Choroid plexus epithelial cell (primary cell): ENCODE data around the gene ARHGAP31.
"Not testable (repeated sequence)": the region's sequence is repeated elsewhere in the genome, so short reads cannot be mapped to it uniquely, and the experiment has no call there.

ENCODE experiments used
- DNase-seq: peaks from one replicate; pipeline ENCODE4 v3.0.0-alpha.2; 2010; ENCODE audit warnings: low read depth
- H3K4me3 ChIP-seq: 2 replicates; pipeline ENCODE4 v1.5.1; 2011; ENCODE audit warnings: low read depth, mild to moderate bottlenecking, control low read depth, low read length, moderate library complexity
- CTCF ChIP-seq: conservative IDR thresholded peaks from 2 replicates; pipeline ENCODE4 v1.5.1; 2011; ENCODE audit warnings: low read depth, mild to moderate bottlenecking, control low read depth, inconsistent platforms, low read length, moderate library complexity

The ARHGAP31 gene

GRCh38 chr3:119326976-119327375 lies 32.8 kb downstream of the ARHGAP31 start:
- no peak for DNase-seq
- no peak overlapping the region for H3K4me3 ChIP-seq
- TF ChIP-seq CTCF, result no peak

GRCh38 chr3:119329551-119329950 lies 35.4 kb downstream of the ARHGAP31 start:
- no peak for DNase-seq
- no peak overlapping the region for H3K4me3 ChIP-seq
- no peak for TF ChIP-seq CTCF

- no peak for TF ChIP-seq CTCF
- no peak for DNase-seq
- no peak overlapping the region for H3K4me3 ChIP-seq
These were observed 36.0 kb downstream of the ARHGAP31 start for GRCh38 chr3:119330181-119330580.

- TF ChIP-seq CTCF, result no peak
- no peak overlapping the region for H3K4me3 ChIP-seq
- no peak for DNase-seq
These were observed 36.7 kb downstream of the ARHGAP31 start for GRCh38 chr3:119330858-119331257.

- DNase-seq, result no peak
- no peak overlapping the region for H3K4me3 ChIP-seq
- no peak for TF ChIP-seq CTCF
These were observed 37.5 kb downstream of the ARHGAP31 start for GRCh38 chr3:119331661-119332060.

GRCh38 chr3:119333773-119334509 lies 39.8 kb downstream of the ARHGAP31 start:
- TF ChIP-seq CTCF, result no peak
- no peak for DNase-seq
- H3K4me3 ChIP-seq, result no peak overlapping the region

- H3K4me3 ChIP-seq, result no peak overlapping the region
- DNase-seq, result no peak
These were observed 42.6 kb downstream of the ARHGAP31 start for GRCh38 chr3:119336823-119337222.

GRCh38 chr3:119337407-119337806 lies 43.2 kb downstream of the ARHGAP31 start:
- not testable (repeated sequence) for DNase-seq, H3K4me3 ChIP-seq

More at GRCh38 chr3:119336823-119337222, 42.6 kb downstream of the ARHGAP31 start:
- no peak for TF ChIP-seq CTCF
